GM19467 (cell line): Measurements from ENCODE around the gene CASP10.

Experiments used
- ATAC-seq: cut with Tn5 transposase; IDR thresholded peaks from one replicate; pipeline ENCODE4 v1.9.1; 2021; ENCODE audit warnings: mild to moderate bottlenecking, moderate library complexity; ENCODE audit not compliant: unreplicated experiment

CASP10 gene

GRCh38 chr2:201195331-201195730 lies 12.4 kb downstream of the CASP10 start:
- ATAC-seq = no peak

GRCh38 chr2:201196003-201196402 lies 13.1 kb downstream of the CASP10 start:
- no peak for ATAC-seq

GRCh38 chr2:201196803-201197202 lies 13.9 kb downstream of the CASP10 start:
- ATAC-seq = no peak

- ATAC-seq = no peak
These were observed 14.8 kb downstream of the CASP10 start for GRCh38 chr2:201197781-201198180.

- ATAC-seq = no peak
These were observed 16.9 kb downstream of the CASP10 start for GRCh38 chr2:201199847-201200246.

GRCh38 chr2:201200345-201200744 lies 17.4 kb downstream of the CASP10 start:
- no peak for ATAC-seq

- ATAC-seq = no peak
These were observed 18.4 kb downstream of the CASP10 start for GRCh38 chr2:201201371-201201770.

- no peak for ATAC-seq
These were observed 21.1 kb downstream of the CASP10 start for GRCh38 chr2:201203916-201204654.

- no peak for ATAC-seq
These were observed 21.9 kb downstream of the CASP10 start for GRCh38 chr2:201204655-201205514.

GRCh38 chr2:201205515-201205849 lies 22.5 kb downstream of the CASP10 start:
- ATAC-seq = no peak

GRCh38 chr2:201208563-201209252 lies 25.8 kb downstream of the CASP10 start:
- peak; percentile 52 for ATAC-seq

GRCh38 chr2:201215963-201216362 lies 33.0 kb downstream of the CASP10 start:
- no peak for ATAC-seq

GRCh38 chr2:201216918-201217317 lies 34.0 kb downstream of the CASP10 start:
- ATAC-seq = no peak

GRCh38 chr2:201218780-201219179 lies 35.8 kb downstream of the CASP10 start:
- no peak for ATAC-seq

GRCh38 chr2:201219328-201220096 lies 36.6 kb downstream of the CASP10 start:
- ATAC-seq = no peak

- ATAC-seq = no peak
These were observed 37.2 kb downstream of the CASP10 start for GRCh38 chr2:201220102-201220570.

GRCh38 chr2:201223089-201224073 lies 40.4 kb downstream of the CASP10 start:
- ATAC-seq = peak; percentile 92

GRCh38 chr2:201228271-201228911 lies 45.5 kb downstream of the CASP10 start:
- ATAC-seq = no peak

GRCh38 chr2:201228912-201229290 lies 46.0 kb downstream of the CASP10 start:
- no peak for ATAC-seq
